ENCODE results near the gene USP15. TPM values are rescaled to one million over a fixed set of nuclear protein-coding genes. Genes with fewer than 3 reads are reported as not detected.

Gene USP15
- total and polyA plus RNA-seq, 2 experiments from 2014 or later = 20.6 to 42.4 TPM

DNA sequence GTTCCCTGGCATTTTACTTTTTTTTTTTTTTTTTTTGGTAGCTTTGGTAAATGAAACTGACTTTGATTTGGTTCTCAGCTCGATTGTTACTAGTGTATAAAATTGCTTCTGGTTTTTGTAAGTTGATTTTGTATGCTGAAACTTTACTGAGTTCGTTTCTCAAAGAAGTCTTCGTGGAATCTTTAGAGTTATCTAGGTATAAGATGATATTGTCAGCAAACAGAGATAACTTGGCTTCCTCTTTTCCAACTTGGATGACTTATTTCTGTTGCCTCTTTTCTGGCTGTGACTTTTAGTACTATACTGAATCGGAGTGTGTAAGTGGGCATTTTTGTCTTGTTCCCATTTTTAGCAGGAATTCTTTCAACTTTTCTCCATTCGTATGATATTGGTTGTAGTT, 28.1 kb downstream of the USP15 start:
- peaks cover 6% of the 10 kb centered on the region for H3K9me3 ChIP-seq (ENCODE audit: low read depth)
- 93% methylated on average over 5 of the region's 5 CpGs for WGBS (ENCODE audit: low lambda C conversion rate, missing lambda C conversion rate)
- no peaks in the 10 kb centered on the region for H3K4me1 ChIP-seq (ENCODE audit: insufficient read depth)
- no peak overlapping the region for H3K4me2 ChIP-seq
- no peak overlapping the region for H3K4me3 ChIP-seq
- TF ChIP-seq EZH2phosphoT487 (IDR thresholded peaks at IDR 0.05; ENCODE audit: low read depth, severe bottlenecking, unreplicated experiment) (no peak), EZH2 (IDR thresholded peaks at IDR 0.05; ENCODE audit: borderline replicate concordance) (no peak)
- TF ChIP-seq, protein P1, sequence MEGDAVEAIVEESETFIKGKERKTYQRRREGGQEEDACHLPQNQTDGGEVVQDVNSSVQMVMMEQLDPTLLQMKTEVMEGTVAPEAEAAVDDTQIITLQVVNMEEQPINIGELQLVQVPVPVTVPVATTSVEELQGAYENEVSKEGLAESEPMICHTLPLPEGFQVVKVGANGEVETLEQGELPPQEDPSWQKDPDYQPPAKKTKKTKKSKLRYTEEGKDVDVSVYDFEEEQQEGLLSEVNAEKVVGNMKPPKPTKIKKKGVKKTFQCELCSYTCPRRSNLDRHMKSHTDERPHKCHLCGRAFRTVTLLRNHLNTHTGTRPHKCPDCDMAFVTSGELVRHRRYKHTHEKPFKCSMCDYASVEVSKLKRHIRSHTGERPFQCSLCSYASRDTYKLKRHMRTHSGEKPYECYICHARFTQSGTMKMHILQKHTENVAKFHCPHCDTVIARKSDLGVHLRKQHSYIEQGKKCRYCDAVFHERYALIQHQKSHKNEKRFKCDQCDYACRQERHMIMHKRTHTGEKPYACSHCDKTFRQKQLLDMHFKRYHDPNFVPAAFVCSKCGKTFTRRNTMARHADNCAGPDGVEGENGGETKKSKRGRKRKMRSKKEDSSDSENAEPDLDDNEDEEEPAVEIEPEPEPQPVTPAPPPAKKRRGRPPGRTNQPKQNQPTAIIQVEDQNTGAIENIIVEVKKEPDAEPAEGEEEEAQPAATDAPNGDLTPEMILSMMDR (IDR thresholded peaks at IDR 0.05; ENCODE audit: poor library complexity) = no peak
- no peak for DNase-seq (ENCODE audit: low spot score)
- no peaks in the 10 kb centered on the region for H3K27me3 ChIP-seq
- peaks cover 99% of the 10 kb centered on the region for H3K79me2 ChIP-seq
- no peak overlapping the region for H3K27ac ChIP-seq
- no peaks in the 10 kb centered on the region for H3K9me2 ChIP-seq (replicated peaks; ENCODE audit: insufficient read depth)
- peaks cover 39% of the 10 kb centered on the region for H4K20me1 ChIP-seq (ENCODE audit: insufficient read depth, poor library complexity, severe bottlenecking)
- no peaks in the 10 kb centered on the region for H3K36me3 ChIP-seq (replicated peaks; ENCODE audit: insufficient read depth, low read depth)
- no peak overlapping the region for H2AFZ ChIP-seq

DNA sequence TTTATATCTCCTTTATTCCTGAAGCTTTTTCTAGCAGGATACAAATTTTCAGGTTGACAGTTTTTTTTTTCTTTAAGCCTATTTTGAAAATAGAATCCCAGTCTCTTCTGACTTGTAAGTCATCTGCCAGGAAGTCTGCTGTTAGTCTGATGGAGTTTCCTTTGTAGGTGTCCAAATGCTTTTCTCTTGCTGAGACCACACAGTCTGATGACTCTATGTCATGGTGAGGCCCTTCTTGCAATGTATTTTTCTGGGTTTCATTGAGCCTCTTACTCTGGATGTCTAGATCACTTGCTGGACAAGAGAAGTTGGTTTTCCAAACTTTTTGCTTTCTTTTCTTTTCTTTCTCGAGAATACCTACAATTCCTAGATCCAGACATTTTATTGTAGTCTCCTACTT, 30.6 kb downstream of the USP15 start:
- DNase-seq (ENCODE audit: low spot score) = no peak
- no peak overlapping the region for H2AFZ ChIP-seq
- H3K4me3 ChIP-seq = no peak overlapping the region
- no peak overlapping the region for H3K4me2 ChIP-seq
- no peak overlapping the region for H3K27ac ChIP-seq
- H3K9me2 ChIP-seq (replicated peaks; ENCODE audit: insufficient read depth) = no peaks in the 10 kb centered on the region
- TF ChIP-seq, protein P1 (IDR thresholded peaks at IDR 0.05; ENCODE audit: poor library complexity) = no peak
- TF ChIP-seq EZH2phosphoT487 (IDR thresholded peaks at IDR 0.05; ENCODE audit: low read depth, severe bottlenecking, unreplicated experiment) (no peak), EZH2 (IDR thresholded peaks at IDR 0.05; ENCODE audit: borderline replicate concordance) (no peak)
- H3K79me2 ChIP-seq = peaks cover 92% of the 10 kb centered on the region
- WGBS (ENCODE audit: low lambda C conversion rate, missing lambda C conversion rate) = 100% methylated on average over 1 of the region's 1 CpG
- H3K4me1 ChIP-seq (ENCODE audit: insufficient read depth) = no peaks in the 10 kb centered on the region
- no peaks in the 10 kb centered on the region for H3K27me3 ChIP-seq
- H4K20me1 ChIP-seq (ENCODE audit: insufficient read depth, poor library complexity, severe bottlenecking) = peaks cover 23% of the 10 kb centered on the region
- no peaks in the 10 kb centered on the region for H3K36me3 ChIP-seq (replicated peaks; ENCODE audit: insufficient read depth, low read depth)
- peaks cover 6% of the 10 kb centered on the region for H3K9me3 ChIP-seq (ENCODE audit: low read depth)

DNA sequence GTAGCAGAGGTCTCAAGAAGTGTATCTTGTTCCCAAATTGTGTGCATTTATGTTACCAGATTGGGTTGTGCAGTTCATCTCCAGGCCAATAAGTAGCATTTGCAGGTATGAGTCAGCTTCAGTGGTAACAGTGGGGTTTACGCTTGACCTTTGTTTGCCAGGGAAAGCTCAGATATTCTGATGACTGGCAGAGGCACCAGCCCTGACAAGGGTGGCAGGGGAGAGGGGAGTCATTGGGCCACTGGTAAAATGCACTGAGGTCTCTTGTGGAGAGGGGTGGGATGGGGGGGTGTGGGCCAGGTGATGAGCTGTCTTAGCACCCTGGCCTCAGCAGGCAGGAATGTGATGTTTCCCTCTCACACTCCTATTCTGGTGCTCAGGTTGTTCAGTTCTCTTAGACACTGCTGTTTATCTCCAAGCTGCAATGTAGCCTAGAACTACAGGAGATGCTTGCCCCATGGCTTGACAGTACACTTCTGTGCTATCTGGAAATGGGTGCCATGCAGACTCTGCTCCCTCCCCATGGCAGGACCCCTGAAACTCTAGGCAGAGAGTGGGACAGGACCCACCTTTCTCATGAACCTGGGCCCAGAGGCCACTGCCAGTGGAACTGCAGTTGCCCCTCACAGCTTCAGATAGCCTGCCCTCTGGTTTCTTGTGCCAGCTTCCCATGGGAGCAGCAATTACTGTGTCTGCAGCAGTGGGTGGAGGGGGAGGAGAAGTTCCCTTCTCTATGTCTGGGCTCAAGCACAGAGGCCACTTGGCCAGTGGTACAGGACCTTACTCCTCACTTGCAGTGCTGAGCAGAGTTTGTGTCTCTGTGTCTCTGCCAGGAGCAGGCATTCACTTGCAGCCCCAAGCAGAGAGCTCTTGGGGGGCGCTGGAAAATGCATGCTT, 31.9 kb downstream of the USP15 start:
- H3K4me1 ChIP-seq (ENCODE audit: insufficient read depth) = no peaks in the 10 kb centered on the region
- peaks cover 23% of the 10 kb centered on the region for H4K20me1 ChIP-seq (ENCODE audit: insufficient read depth, poor library complexity, severe bottlenecking)
- peaks cover 6% of the 10 kb centered on the region for H3K9me3 ChIP-seq (ENCODE audit: low read depth)
- H3K79me2 ChIP-seq = peaks cover 84% of the 10 kb centered on the region
- TF ChIP-seq, protein P1 (IDR thresholded peaks at IDR 0.05; ENCODE audit: poor library complexity) = no peak
- TF ChIP-seq EZH2 (IDR thresholded peaks at IDR 0.05; ENCODE audit: borderline replicate concordance) (no peak), EZH2phosphoT487 (IDR thresholded peaks at IDR 0.05; ENCODE audit: low read depth, severe bottlenecking, unreplicated experiment) (no peak)
- H3K27ac ChIP-seq = no peak overlapping the region
- H3K4me2 ChIP-seq = no peak overlapping the region
- H3K4me3 ChIP-seq = no peak overlapping the region
- no peaks in the 10 kb centered on the region for H3K36me3 ChIP-seq (replicated peaks; ENCODE audit: insufficient read depth, low read depth)
- no peaks in the 10 kb centered on the region for H3K27me3 ChIP-seq
- no peaks in the 10 kb centered on the region for H3K9me2 ChIP-seq (replicated peaks; ENCODE audit: insufficient read depth)
- no peak overlapping the region for H2AFZ ChIP-seq
- DNase-seq (ENCODE audit: low spot score) = no peak
- WGBS (ENCODE audit: low lambda C conversion rate, missing lambda C conversion rate) = 69% methylated on average over 2 of the region's 2 CpGs
